SU-DHL-6 (cell line): Measurements from ENCODE around the gene PIN1.

ENCODE experiments used
- H2AFZ ChIP-seq: fragments of 200-600 bp; sonication (generic); 2 replicates; pipeline ENCODE4 v1.6.1; 2014; ENCODE audit warnings: low read depth, mild to moderate bottlenecking, moderate library complexity, mixed read lengths, antibody characterized with exemption, low read length; ENCODE audit not compliant: severe bottlenecking
- H3F3A ChIP-seq: fragments of 200-600 bp; shearing (Covaris generic); 2 replicates; pipeline ENCODE4 v1.6.0; 2016; ENCODE audit warnings: antibody characterized with exemption, mild to moderate bottlenecking; ENCODE audit not compliant: insufficient read depth
- H3K27ac ChIP-seq: fragments of 200-600 bp; sonication (generic); 2 replicates; pipeline ENCODE4 v1.5.1; 2016; ENCODE audit warnings: low read depth, mild to moderate bottlenecking, low read length, moderate library complexity, mixed read lengths
- H3K27me3 ChIP-seq: fragments of 200-600 bp; sonication (generic), shearing (Covaris generic); 2 replicates; pipeline ENCODE4 v1.6.0; 2014; ENCODE audit warnings: mild to moderate bottlenecking, low read length
- H3K36me3 ChIP-seq: fragments of 200-600 bp; sonication (generic); 2 replicates; pipeline ENCODE4 v1.6.1; 2014; ENCODE audit warnings: mild to moderate bottlenecking, low read length, mixed read lengths
- H3K4me2 ChIP-seq: fragments of 300-600, 200-600 bp; shearing (Covaris generic), sonication (generic); 2 replicates; pipeline ENCODE4 v1.6.0; 2014; ENCODE audit warnings: low read length, low read depth, mild to moderate bottlenecking; ENCODE audit not compliant: poor library complexity, severe bottlenecking
- H3K4me3 ChIP-seq: fragments of 200-600 bp; sonication (generic); 2 replicates; pipeline ENCODE4 v1.5.1; 2014; ENCODE audit warnings: antibody characterized with exemption, low read length, mild to moderate bottlenecking, mixed read lengths; ENCODE audit not compliant: insufficient read depth, poor library complexity, severe bottlenecking
- H3K79me2 ChIP-seq: fragments of 200-600 bp; sonication (generic); 2 replicates; pipeline ENCODE4 v1.6.1; 2014; ENCODE audit warnings: mild to moderate bottlenecking, low read length, moderate library complexity; ENCODE audit not compliant: insufficient read depth
- H3K9ac ChIP-seq: fragments of 200-600 bp; sonication (generic); 2 replicates; pipeline ENCODE4 v1.7.0; 2014; ENCODE audit warnings: mild to moderate bottlenecking, low read length
- H3K9me2 ChIP-seq: fragments of 200-600 bp; sonication (generic); replicated peaks from 2 replicates; pipeline ENCODE4 v1.6.1; 2014; ENCODE audit warnings: low read length; ENCODE audit not compliant: insufficient read depth
- H3K9me3 ChIP-seq: fragments of 200-600 bp; sonication (generic); 2 replicates; pipeline ENCODE4 v1.6.1; 2014; ENCODE audit warnings: low read length, mixed read lengths; ENCODE audit not compliant: insufficient read depth
- H4K20me1 ChIP-seq: fragments of 200-600 bp; sonication (generic); 2 replicates; pipeline ENCODE4 v1.6.1; 2014; ENCODE audit warnings: low read depth, mild to moderate bottlenecking, antibody characterized with exemption, low read length, moderate library complexity, mixed read lengths
- EZH2phosphoT487 ChIP-seq: fragments of 200-600 bp; sonication (generic), shearing (Covaris generic); conservative IDR thresholded peaks from 2 replicates; pipeline ENCODE4 v1.6.1; 2018; ENCODE audit warnings: mild to moderate bottlenecking, antibody characterized with exemption, low read length, moderate library complexity, mixed read lengths
- TF ChIP-seq, protein P1 (sequence below): fragments of 200-600 bp; sonication (generic); IDR thresholded peaks from one replicate; pipeline ENCODE4 v1.5.1; 2017; ENCODE audit warnings: antibody characterized with exemption, mild to moderate bottlenecking, low read length, moderate library complexity; ENCODE audit not compliant: insufficient read depth, poor library complexity, severe bottlenecking

The PIN1 gene

DNA sequence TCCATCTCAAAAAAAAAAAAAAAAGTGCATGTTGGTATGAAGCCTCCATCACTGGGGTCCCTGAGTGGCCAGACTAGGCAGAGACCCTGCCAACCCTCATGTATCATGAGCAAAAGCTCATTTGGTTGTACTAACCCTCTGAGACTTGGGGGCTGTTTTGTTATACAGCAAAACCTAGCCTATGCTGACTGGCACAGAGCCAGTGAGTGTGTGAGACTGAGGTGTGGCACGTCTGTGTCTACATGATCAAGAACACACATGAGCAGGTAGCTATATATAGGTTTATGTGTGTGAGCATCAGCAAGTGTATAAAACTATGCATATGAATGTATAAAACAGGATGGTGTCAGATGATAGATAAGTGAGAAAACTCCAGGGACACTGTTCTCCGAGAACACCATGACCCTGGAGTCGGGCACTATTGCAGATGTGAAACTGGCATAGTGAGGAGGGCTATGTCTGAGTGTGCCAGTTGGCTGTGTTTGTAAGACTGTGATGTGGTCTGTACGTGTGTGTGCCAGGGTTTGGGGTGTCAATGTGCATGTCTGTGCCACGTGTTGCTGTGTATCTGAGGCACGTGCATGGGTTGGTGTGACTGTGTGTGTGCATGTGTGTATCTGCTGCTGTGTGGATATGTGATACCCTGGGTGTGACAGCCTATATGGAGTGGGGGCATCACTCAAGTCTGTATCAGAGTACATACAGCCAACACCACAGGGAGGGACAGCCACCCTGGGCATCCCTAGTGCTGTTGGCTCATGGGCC lies 56.7 kb downstream of the PIN1 start:
- Histone ChIP-seq H3K9ac (no peak overlapping the region), H4K20me1 (no peaks in the 10 kb centered on the region), H3K4me3 (no peak overlapping the region), H3K4me2 (no peak overlapping the region), H3K27me3 (no peaks in the 10 kb centered on the region), H3K79me2 (no peaks in the 10 kb centered on the region), H3K9me2 (no peaks in the 10 kb centered on the region), H3K36me3 (no peaks in the 10 kb centered on the region), H2AFZ (no peak overlapping the region), H3K9me3 (no peaks in the 10 kb centered on the region), H3F3A (no peaks in the 10 kb centered on the region), H3K27ac (no peak overlapping the region)
- TF ChIP-seq, protein P1, sequence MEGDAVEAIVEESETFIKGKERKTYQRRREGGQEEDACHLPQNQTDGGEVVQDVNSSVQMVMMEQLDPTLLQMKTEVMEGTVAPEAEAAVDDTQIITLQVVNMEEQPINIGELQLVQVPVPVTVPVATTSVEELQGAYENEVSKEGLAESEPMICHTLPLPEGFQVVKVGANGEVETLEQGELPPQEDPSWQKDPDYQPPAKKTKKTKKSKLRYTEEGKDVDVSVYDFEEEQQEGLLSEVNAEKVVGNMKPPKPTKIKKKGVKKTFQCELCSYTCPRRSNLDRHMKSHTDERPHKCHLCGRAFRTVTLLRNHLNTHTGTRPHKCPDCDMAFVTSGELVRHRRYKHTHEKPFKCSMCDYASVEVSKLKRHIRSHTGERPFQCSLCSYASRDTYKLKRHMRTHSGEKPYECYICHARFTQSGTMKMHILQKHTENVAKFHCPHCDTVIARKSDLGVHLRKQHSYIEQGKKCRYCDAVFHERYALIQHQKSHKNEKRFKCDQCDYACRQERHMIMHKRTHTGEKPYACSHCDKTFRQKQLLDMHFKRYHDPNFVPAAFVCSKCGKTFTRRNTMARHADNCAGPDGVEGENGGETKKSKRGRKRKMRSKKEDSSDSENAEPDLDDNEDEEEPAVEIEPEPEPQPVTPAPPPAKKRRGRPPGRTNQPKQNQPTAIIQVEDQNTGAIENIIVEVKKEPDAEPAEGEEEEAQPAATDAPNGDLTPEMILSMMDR = no peak
- no peak for TF ChIP-seq EZH2phosphoT487
